GM19099 (cell line): ENCODE measurements around the gene PTPRH.

Experiments
- POLR2A ChIP-seq: IDR thresholded peaks from 3 replicates; pipeline ENCODE4 v1.6.1; 2011; ENCODE audit warnings: low read depth; ENCODE audit not compliant: insufficient read length; ENCODE audit errors: extremely low read depth

The PTPRH gene

DNA sequence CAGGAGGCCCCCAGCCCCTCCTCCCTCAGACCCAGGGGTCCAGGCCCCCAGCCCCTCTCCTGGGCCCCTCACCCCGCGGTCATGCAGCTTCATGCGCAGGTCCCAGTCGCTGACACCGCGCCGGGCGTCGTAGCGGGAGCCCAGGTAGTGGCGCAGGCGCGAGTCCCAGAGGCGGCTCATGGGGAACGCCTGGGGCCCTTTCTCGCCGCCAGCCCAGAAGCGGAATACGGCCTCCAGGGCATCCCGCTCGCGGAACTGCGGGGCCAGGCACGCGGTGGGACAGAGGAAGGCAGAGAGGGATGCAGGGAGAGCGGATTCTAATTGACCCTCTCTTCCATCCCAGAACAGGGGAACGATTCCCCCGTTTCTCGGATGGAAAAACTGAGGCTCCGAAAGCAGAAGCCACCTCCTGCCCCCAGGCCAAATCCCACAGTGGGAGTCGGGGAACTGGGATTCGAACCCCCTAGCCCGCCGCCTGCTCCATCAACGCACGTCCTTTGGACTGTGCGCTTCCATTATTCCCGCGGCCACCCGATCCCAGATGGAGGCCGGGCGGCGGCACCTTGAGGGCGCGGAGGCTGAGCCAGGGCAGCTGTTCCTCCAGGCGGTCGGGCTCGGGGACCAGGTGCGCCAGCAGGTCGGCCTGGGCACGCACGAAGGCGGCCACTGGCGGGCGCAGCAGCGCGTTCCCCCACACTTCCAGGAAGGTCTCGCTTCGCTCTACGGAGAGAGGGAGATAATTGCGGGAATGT, 47.6 kb downstream of the PTPRH start:
- TF ChIP-seq POLR2A = no peak

DNA sequence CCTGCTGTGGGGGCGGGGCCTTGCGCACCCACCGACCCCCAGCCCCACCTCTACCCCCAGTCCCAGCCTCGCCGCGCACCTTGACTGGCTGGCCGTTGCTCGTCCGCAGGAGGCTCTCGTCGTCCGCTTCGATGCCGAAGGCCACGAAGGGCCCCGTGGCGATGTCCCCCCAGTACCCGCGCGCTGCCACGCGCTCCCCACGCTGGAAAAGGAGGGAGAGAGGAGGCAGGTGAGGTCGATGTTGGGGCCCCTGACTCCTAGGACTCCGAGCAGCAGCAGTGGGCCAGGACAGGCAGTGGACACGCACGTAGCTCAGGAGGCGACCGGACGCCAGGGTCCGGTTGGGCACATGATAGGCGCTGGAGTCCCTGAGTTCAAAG, 48.3 kb downstream of the PTPRH start:
- no peak for TF ChIP-seq POLR2A

GRCh38 chr19:55160128-55160985, 48.9 kb downstream of the PTPRH start:
- no peak for TF ChIP-seq POLR2A

DNA sequence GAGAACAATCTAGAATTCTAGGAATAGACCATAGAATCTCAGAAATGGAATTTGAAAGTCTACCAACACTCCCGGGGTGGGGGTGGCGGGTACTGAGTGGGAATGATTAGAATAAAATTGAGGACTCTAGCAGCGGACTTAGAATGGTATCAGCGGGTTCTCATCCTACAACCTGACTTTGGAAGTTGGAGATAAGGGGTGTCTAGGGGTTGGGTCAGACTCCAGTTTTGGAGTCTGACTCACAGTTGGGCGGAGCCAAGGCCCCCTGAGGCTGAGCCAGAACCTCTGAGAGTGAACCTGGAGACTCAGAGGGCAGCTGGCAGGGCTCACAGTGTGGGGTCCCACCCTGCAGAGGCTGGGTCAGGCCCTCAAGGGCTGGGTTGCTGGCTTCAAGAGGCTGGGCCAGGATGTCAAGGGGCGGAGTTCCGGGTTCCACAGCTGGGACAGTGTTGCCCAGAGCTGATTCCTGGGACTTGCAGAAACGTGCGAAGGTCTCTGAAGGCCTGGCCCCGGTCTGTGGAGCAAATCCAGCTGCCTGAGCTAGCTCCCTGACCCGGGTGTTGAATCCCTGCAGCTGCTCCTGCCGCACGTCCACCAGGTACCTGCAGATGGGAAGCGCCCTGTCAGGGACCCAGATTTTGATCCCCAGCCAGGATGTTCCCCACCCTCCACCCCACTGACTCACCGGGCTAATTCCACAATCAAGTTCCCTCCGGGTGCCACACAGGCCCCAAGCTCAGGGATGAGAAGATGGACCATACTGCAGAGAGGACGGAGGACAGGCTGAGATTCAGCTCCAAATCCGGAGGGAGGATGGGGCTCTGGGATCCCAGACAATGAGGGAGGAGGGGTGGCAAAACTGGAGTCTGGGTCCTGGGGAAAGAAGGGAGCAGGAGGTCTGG, 50.2 kb downstream of the PTPRH start:
- no peak for TF ChIP-seq POLR2A

GRCh38 chr19:55158423-55158822, 50.9 kb downstream of the PTPRH start:
- no peak for TF ChIP-seq POLR2A

DNA sequence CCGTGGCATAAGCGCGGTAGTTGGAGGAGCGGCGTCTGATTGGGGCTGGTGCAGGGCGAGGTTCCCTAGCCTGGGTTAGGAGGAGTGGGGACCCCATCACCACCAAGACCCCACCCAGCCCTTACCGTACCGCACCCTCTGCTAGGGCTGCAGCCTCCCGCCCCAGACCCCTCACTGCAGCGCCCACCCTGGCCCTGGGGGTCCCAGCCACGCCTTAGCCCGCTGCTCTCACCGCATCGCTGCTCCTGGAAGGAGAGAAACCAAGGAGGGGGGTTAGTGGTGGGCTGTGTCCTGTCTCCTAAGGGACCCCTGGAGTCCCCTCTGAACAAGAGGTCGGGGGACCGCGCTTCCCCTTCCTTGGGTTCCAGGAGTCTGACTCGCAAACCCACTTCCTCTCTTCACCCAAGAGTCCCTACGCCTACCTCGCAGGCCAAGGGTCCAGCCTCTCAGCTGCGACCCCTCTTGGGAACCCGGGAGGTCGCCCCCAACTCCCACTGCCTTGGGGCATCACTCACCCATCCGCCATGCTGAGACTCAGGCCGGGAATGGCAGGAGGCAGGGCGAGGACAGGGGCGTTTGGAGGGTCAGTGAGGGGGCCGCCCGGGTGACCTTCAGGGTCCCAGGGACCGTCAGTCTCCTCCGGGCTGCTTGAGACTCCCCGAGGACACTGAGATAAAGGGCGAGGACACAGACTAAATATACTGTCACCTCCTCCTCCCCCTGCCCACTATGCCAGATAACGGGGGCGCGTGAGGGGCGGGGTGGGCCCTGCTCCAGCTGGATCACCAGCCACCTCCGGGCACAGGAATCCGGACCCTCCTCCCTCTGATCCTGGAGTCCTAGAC, 52.0 kb downstream of the PTPRH start, which contains the start of gene TNNI3:
TSS of gene TNNI3 (minus strand) at position 669 of the 845 bp plus-strand sequence. CDS start at position 526, 143 bp downstream.
- TF ChIP-seq POLR2A = no peak

GRCh38 chr19:55156202-55157063, 52.9 kb downstream of the PTPRH start:
- no peak for TF ChIP-seq POLR2A

GRCh38 chr19:55153652-55154264, 55.5 kb downstream of the PTPRH start:
- TF ChIP-seq POLR2A = no peak

DNA sequence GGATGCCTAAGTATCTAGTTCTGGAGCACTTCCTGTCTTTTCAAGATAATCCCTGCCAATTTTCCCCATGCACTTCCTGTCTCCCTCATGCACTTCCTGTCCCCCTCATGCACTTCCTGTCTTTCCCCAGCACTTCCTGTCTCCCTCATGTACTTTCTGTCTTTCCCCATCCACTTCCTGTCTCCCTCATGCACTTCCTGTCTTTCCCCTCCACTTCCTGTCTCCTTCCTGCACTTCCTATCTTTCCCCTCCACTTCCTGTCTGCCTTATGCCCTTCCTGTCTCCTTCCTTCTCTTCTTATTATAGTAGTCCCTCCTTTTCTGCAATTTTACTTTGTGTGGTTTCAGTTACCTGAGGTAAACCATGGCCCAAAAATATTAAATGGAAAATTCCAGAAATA, 57.3 kb downstream of the PTPRH start:
- TF ChIP-seq POLR2A = no peak

GRCh38 chr19:55149078-55150003, 60.0 kb downstream of the PTPRH start, which contains the start of gene TNNT1:
TNNT1 (minus strand) TSS chr19:55149206; CDS start chr19:55147157, 2,049 bp downstream.
- TF ChIP-seq POLR2A = no peak

DNA sequence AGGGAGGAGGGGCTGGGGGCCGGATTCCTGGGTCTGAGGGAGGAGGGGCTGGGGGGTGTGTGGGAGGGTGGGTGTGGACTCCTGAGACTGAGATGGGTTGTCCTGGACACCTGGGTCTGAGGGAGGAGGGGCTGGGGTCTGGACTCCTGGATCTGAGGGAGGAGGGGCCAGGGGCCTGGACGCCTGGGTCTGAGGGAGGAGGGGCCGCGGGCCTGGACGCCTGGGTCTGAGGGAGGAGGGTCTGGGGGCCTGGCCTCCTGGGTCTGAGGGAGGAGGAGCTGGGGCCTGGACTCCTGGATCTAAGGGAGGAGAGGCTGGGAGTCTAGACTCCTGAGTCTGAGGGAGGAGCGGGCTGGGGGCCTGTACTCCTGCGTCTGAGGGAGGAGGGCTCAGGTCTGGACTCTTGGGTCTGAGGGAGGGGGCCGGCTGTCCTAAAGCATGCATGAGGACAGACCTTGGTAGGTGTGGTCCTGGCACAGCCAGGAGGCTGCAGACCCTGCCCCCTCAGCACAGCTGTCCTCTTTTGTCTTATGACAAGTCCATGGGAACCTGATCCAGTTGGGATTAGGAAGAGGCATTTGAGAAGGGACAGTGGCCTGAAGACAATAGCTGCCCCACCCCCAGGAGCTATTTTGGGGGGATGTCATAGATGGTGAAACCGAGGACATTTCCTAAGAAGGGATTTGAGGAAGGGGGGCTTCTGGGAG, 61.6 kb downstream of the PTPRH start:
- no peak for TF ChIP-seq POLR2A
